ENCODE results near the gene BOK. TPM values are rescaled to one million over a fixed set of nuclear protein-coding genes. Genes with fewer than 3 reads are reported as not detected.
A peak's percentile ranks its signal among the peaks of the same experiment; 100 is the strongest.

Gene BOK
- total and polyA plus RNA-seq, 2 of the 13 experiments (the other 11 are each of a cell fraction or from before 2014, with no cell fraction given) = 35.5 to 39.2 TPM

DNA sequence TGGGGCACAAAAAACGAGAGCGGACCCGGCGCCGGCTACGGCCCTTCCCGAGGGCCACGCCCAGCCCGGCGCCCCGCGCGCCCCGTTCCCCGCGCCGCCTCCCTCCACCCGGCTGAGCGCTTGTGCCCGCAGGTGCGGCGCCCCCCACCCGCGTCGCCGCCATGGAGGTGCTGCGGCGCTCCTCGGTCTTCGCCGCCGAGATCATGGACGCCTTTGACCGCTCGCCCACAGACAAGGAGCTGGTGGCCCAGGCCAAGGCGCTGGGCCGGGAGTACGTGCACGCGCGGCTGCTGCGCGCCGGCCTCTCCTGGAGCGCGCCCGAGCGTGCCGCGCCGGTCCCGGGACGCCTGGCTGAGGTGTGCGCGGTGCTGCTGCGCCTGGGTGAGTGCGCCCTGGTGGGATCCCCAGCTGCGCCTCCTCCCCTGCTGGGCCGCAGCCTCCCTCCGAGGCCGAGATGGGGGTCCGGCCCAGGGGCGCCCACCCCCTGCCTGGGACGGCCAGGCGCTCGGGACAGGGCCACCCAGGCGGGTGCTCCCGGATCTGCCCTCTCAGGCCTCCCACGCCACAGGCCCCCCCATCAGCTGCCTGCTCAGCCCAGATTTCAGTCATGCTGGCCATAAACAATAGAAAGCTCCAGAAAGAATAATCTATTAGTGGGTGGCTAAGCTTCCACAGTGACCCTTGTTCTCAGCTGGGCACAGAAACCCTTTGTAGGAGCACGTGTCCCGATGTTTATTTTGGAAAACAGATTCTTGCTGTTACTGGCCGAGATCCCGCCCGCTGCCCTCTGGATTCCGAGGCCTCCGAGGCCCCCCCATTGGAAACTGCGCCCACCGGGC is 997 bp downstream of the BOK start (continued):
- 0 out of 2 replicates have a peak, but pooled peaks have one; percentile 36 for TF ChIP-seq KDM5A (IDR thresholded peaks at IDR 0.05; ENCODE audit: borderline replicate concordance, low read length)
- TF ChIP-seq BATF2 (CRISPR knock-in tag; IDR thresholded peaks at IDR 0.05) = 0 out of 2 replicates have a peak, but pooled peaks have one; percentile 33
- TF ChIP-seq ZNF225 (CRISPR knock-in tag; IDR thresholded peaks at IDR 0.05) = no peak; the same call in 1 of the 2 replicates
- peak; percentile 82 for TF ChIP-seq ZNF263 (CRISPR knock-in tag; IDR thresholded peaks at IDR 0.05)
- no peak for TF ChIP-seq CCDC6 (CRISPR knock-in tag; IDR thresholded peaks at IDR 0.05)
- TF ChIP-seq ZEB1 (IDR thresholded peaks at IDR 0.05; ENCODE audit: insufficient replicate concordance, low read depth) = no peak
- TF ChIP-seq ZNF44 (CRISPR knock-in tag; IDR thresholded peaks at IDR 0.05) = peak; percentile 13; the same call in 1 of the 2 replicates
- TF ChIP-seq GPN1 (CRISPR knock-in tag; IDR thresholded peaks at IDR 0.05; ENCODE audit: borderline replicate concordance) = no peak; the same call in 1 of the 2 replicates
- TF ChIP-seq USF2 (IDR thresholded peaks at IDR 0.05; ENCODE audit: low read depth, low read length) = no peak
- no peak for TF ChIP-seq USF2 (CRISPR knock-in tag; IDR thresholded peaks at IDR 0.05; ENCODE audit: borderline replicate concordance)
- no peak for TF ChIP-seq NCOA2 (CRISPR knock-in tag; IDR thresholded peaks at IDR 0.05)
- no peak for TF ChIP-seq ESRRA (CRISPR knock-in tag; IDR thresholded peaks at IDR 0.05; ENCODE audit: low read depth)
- no peak for TF ChIP-seq ZBTB4 (CRISPR knock-in tag; IDR thresholded peaks at IDR 0.05; ENCODE audit: borderline replicate concordance)
- TF ChIP-seq CHD4 (IDR thresholded peaks at IDR 0.05; ENCODE audit: borderline replicate concordance, low read length) = no peak
- TF ChIP-seq ZNF296 (CRISPR knock-in tag; conservative IDR thresholded peaks at IDR 0.05) = no peak; the same call in 1 of the 2 replicates
- TF ChIP-seq SKI (IDR thresholded peaks at IDR 0.05; ENCODE audit: partially characterized antibody) = no peak
- no peak for TF ChIP-seq ZNF432 (CRISPR knock-in tag; IDR thresholded peaks at IDR 0.05; ENCODE audit: borderline replicate concordance)
- TF ChIP-seq, protein P1, sequence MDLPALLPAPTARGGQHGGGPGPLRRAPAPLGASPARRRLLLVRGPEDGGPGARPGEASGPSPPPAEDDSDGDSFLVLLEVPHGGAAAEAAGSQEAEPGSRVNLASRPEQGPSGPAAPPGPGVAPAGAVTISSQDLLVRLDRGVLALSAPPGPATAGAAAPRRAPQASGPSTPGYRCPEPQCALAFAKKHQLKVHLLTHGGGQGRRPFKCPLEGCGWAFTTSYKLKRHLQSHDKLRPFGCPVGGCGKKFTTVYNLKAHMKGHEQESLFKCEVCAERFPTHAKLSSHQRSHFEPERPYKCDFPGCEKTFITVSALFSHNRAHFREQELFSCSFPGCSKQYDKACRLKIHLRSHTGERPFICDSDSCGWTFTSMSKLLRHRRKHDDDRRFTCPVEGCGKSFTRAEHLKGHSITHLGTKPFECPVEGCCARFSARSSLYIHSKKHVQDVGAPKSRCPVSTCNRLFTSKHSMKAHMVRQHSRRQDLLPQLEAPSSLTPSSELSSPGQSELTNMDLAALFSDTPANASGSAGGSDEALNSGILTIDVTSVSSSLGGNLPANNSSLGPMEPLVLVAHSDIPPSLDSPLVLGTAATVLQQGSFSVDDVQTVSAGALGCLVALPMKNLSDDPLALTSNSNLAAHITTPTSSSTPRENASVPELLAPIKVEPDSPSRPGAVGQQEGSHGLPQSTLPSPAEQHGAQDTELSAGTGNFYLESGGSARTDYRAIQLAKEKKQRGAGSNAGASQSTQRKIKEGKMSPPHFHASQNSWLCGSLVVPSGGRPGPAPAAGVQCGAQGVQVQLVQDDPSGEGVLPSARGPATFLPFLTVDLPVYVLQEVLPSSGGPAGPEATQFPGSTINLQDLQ (CRISPR knock-in tag; IDR thresholded peaks at IDR 0.05) = no peak
- no peak for TF ChIP-seq ZNF777 (CRISPR knock-in tag; IDR thresholded peaks at IDR 0.05)
